Measurements from ENCODE around the gene RASGRF1. TPM values are rescaled to one million over a fixed set of nuclear protein-coding genes. Genes with fewer than 3 reads are reported as not detected.

RASGRF1 gene
- total RNA-seq, 4 donors from 2014 or later = not detected

- Histone ChIP-seq H3K4me3 (no peak overlapping the region), H3K36me3 (no peaks in the 10 kb centered on the region), H3K9me3 (no peaks in the 10 kb centered on the region), H3K27ac (no peak overlapping the region), H3K4me1 (no peaks in the 10 kb centered on the region), H3K27me3 (no peaks in the 10 kb centered on the region)
- intact Hi-C loops (cut with DNase I; ENCODE audit: low total_unique reads) = no loop called here
- TF ChIP-seq POLR2A (IDR thresholded peaks at IDR 0.05) (no peak), CTCF (IDR thresholded peaks at IDR 0.05 in 4 of 5, conservative IDR thresholded peaks at IDR 0.05 in 1 of 5) (no peak)
- ATAC-seq (no peak), DNase-seq (no peak)
- in situ Hi-C loops (cut with MboI; ENCODE audit: low sequenced_read_pairs in 4 of 4) = no loop called here
Observed at GRCh38 chr15:79002581-79002980, 88.0 kb downstream of the RASGRF1 start.

- ATAC-seq (no peak), DNase-seq (no peak)
- H3K27me3 ChIP-seq = no peaks in the 10 kb centered on the region
- H3K4me3 ChIP-seq = no peak overlapping the region
- H3K4me1 ChIP-seq = no peaks in the 10 kb centered on the region
- in situ Hi-C loops (cut with MboI; ENCODE audit: low sequenced_read_pairs in 4 of 4) = no loop called here
- TF ChIP-seq CTCF (IDR thresholded peaks at IDR 0.05 in 4 of 5, conservative IDR thresholded peaks at IDR 0.05 in 1 of 5) (no peak), POLR2A (IDR thresholded peaks at IDR 0.05) (no peak)
- intact Hi-C loops (cut with DNase I; ENCODE audit: low total_unique reads) = no loop called here
- no peak overlapping the region for H3K27ac ChIP-seq
- no peaks in the 10 kb centered on the region for H3K36me3 ChIP-seq
- H3K9me3 ChIP-seq = no peaks in the 10 kb centered on the region
Observed at GRCh38 chr15:78999636-79000035, 90.9 kb downstream of the RASGRF1 start.

- Histone ChIP-seq H3K36me3 (no peaks in the 10 kb centered on the region), H3K4me1 (no peaks in the 10 kb centered on the region), H3K27me3 (no peaks in the 10 kb centered on the region), H3K4me3 (no peak overlapping the region), H3K9me3 (no peaks in the 10 kb centered on the region), H3K27ac (no peak overlapping the region)
- DNase-seq = no peak
- in situ Hi-C loops (cut with MboI; ENCODE audit: low sequenced_read_pairs in 4 of 4) (no loop called here), intact Hi-C loops (cut with DNase I; ENCODE audit: low total_unique reads) (no loop called here)
- TF ChIP-seq CTCF (IDR thresholded peaks at IDR 0.05 in 4 of 5, conservative IDR thresholded peaks at IDR 0.05 in 1 of 5) (no peak), POLR2A (IDR thresholded peaks at IDR 0.05) (no peak)
- no peak for ATAC-seq
Observed at GRCh38 chr15:78998526-78998925, 92.1 kb downstream of the RASGRF1 start.

- Histone ChIP-seq H3K27me3 (no peaks in the 10 kb centered on the region), H3K9me3 (no peaks in the 10 kb centered on the region), H3K36me3 (no peaks in the 10 kb centered on the region), H3K4me1 (no peaks in the 10 kb centered on the region), H3K4me3 (no peak overlapping the region), H3K27ac (no peak overlapping the region)
- TF ChIP-seq CTCF (IDR thresholded peaks at IDR 0.05 in 4 of 5, conservative IDR thresholded peaks at IDR 0.05 in 1 of 5) (no peak), POLR2A (IDR thresholded peaks at IDR 0.05) (no peak)
- no peak for DNase-seq
- in situ Hi-C loops (cut with MboI; ENCODE audit: low sequenced_read_pairs in 4 of 4) = no loop called here
- intact Hi-C loops (cut with DNase I; ENCODE audit: low total_unique reads) = no loop called here
- ATAC-seq = no peak
Observed at GRCh38 chr15:78997981-78998499, 92.5 kb downstream of the RASGRF1 start.

GRCh38 chr15:78996894-78997275, 93.7 kb downstream of the RASGRF1 start:
- intact Hi-C loops (cut with DNase I; ENCODE audit: low total_unique reads) (no loop called here), in situ Hi-C loops (cut with MboI; ENCODE audit: low sequenced_read_pairs in 4 of 4) (no loop called here)
- Histone ChIP-seq H3K9me3 (no peaks in the 10 kb centered on the region), H3K4me3 (no peak overlapping the region), H3K27me3 (no peaks in the 10 kb centered on the region), H3K4me1 (no peaks in the 10 kb centered on the region), H3K27ac (no peak overlapping the region), H3K36me3 (no peaks in the 10 kb centered on the region)
- DNase-seq (no peak), ATAC-seq (no peak)
- TF ChIP-seq POLR2A (IDR thresholded peaks at IDR 0.05) (no peak), CTCF (IDR thresholded peaks at IDR 0.05 in 4 of 5, conservative IDR thresholded peaks at IDR 0.05 in 1 of 5) (no peak)
